Breast epithelium (tissue), 3 donors: ENCODE measurements around the gene C9orf152.

Experiments
- CTCF ChIP-seq, 3 donors: fragments of 450-650 bp; IDR thresholded peaks; one replicate each; pipeline ENCODE4 v1.5.1; 2016 to 2017; ENCODE audit warnings: antibody characterized with exemption in 3 of 3, mild to moderate bottlenecking in 3 of 3, moderate library complexity in 3 of 3
- POLR2A ChIP-seq: fragments of 450-650 bp; IDR thresholded peaks from one replicate; pipeline ENCODE4 v1.6.1; 2016; ENCODE audit warnings: antibody characterized with exemption, mild to moderate bottlenecking, moderate library complexity

GRCh38 chr9:110178281-110178680, 29.7 kb downstream of the C9orf152 start:
- no peak for TF ChIP-seq CTCF (IDR thresholded peaks at IDR 0.05)
- no peak for TF ChIP-seq POLR2A
